ENCODE data around the gene CCND2.

GRCh38 chr12:4312251-4312650 is 38.7 kb downstream of the CCND2 start:
- TF ChIP-seq CTCF (conservative IDR thresholded peaks at IDR 0.05; ENCODE audit: low read depth in 2 of 2) (no peak), EZH2 (IDR thresholded peaks at IDR 0.05; ENCODE audit: low read depth, unreplicated experiment) (no peak), EZH2phosphoT487 (IDR thresholded peaks at IDR 0.05; ENCODE audit: unreplicated experiment) (no peak), REST (IDR thresholded peaks at IDR 0.05; ENCODE audit: unreplicated experiment) (no peak), CREB1 (CRISPR knock-in tag; IDR thresholded peaks at IDR 0.05; ENCODE audit: low read depth) (no peak), POLR2AphosphoS5 (IDR thresholded peaks at IDR 0.05; ENCODE audit: low read depth) (no peak), STAT1 (IDR thresholded peaks at IDR 0.05; ENCODE audit: unreplicated experiment) (no peak), ZNF331 (CRISPR knock-in tag; IDR thresholded peaks at IDR 0.05; ENCODE audit: low read depth) (no peak), JUNB (IDR thresholded peaks at IDR 0.05; ENCODE audit: unreplicated experiment) (no peak), ZNF114 (CRISPR knock-in tag; IDR thresholded peaks at IDR 0.05) (no peak), ETS1 (IDR thresholded peaks at IDR 0.05) (no peak), ZNF462 (CRISPR knock-in tag; IDR thresholded peaks at IDR 0.05) (no peak), NANOG (IDR thresholded peaks at IDR 0.05; ENCODE audit: borderline replicate concordance) (no peak)
